ENCODE data around the gene PKNOX2. TPM values are rescaled to one million over a fixed set of nuclear protein-coding genes. Genes with fewer than 3 reads are reported as not detected.

PKNOX2 gene
- total and polyA plus RNA-seq, 2 of the 8 experiments (the other 6 are each of a cell fraction or from before 2014, with no cell fraction given) = 2.0 TPM

GRCh38 chr11:125447721-125448120, 283.2 kb downstream of the PKNOX2 start:
- Histone ChIP-seq H3K27ac (ENCODE audit: low read depth, low read length) (no peak overlapping the region), H3K27me3 (replicated peaks in 1 of 4; ENCODE audit: control insufficient read depth in 3 of 4, extremely low read depth in 1 of 4, insufficient read depth in 3 of 4, low read length in 3 of 4) (no peaks in the 10 kb centered on the region), H3K14ac (ENCODE audit: insufficient read length) (no peak overlapping the region), H2AK5ac (ENCODE audit: low read depth, low read length) (no peak overlapping the region), H3K4me1 (replicated peaks in 1 of 4; ENCODE audit: control insufficient read depth in 3 of 4, insufficient read depth in 4 of 4, low read length in 3 of 4) (peaks cover 20 to 35% (median 24%) of the 10 kb centered on the region in 4 experiments), H3K18ac (ENCODE audit: extremely low read depth, low read length) (no peak overlapping the region), H3K4me3 (ENCODE audit: extremely low read depth in 1 of 4, insufficient read depth in 2 of 4, low read depth in 3 of 4, low read length in 4 of 4) (no peak overlapping the region), H4K91ac (replicated peaks; ENCODE audit: insufficient read length, low read length) (no peak overlapping the region), H3K4me2 (ENCODE audit: insufficient read depth in 1 of 2, low read depth in 2 of 2, low read length in 2 of 2) (no peak overlapping the region), H4K20me1 (replicated peaks in 1 of 2; ENCODE audit: control insufficient read depth in 1 of 2, insufficient read depth in 2 of 2, low read length in 2 of 2) (no peaks in the 10 kb centered on the region), H2BK20ac (ENCODE audit: low read length) (no peak overlapping the region), H2BK5ac (ENCODE audit: low read depth, low read length) (no peak overlapping the region), H3K36me3 (ENCODE audit: control insufficient read depth in 2 of 4, insufficient read depth in 4 of 4, low read length in 3 of 4) (peaks cover 0 to 21% (median 0%) of the 10 kb centered on the region in 4 experiments; a peak in 4 of 8 replicates), H3K23ac (ENCODE audit: insufficient read length) (no peak overlapping the region), H3K56ac (replicated peaks; ENCODE audit: insufficient read length, low read depth, low read length) (no peak overlapping the region), H2AFZ (ENCODE audit: low read length) (no peak overlapping the region), H2BK12ac (ENCODE audit: low read depth, low read length) (no peak overlapping the region), H3K79me1 (ENCODE audit: low read depth, low read length) (no peaks in the 10 kb centered on the region), H3K9me3 (ENCODE audit: insufficient read depth in 2 of 2, low read depth in 1 of 2, low read length in 1 of 2) (no peaks in the 10 kb centered on the region), H4K8ac (ENCODE audit: extremely low read depth, insufficient read depth, low read length) (no peak overlapping the region), H2BK15ac (ENCODE audit: low read length) (no peak overlapping the region), H3K4ac (replicated peaks; ENCODE audit: insufficient read length, low read depth, low read length) (no peak overlapping the region), H3K9ac (replicated peaks in 1 of 4; ENCODE audit: extremely low read depth in 1 of 4, low read depth in 3 of 4, low read length in 3 of 4) (no peak overlapping the region), H3K23me2 (ENCODE audit: low read depth, low read length) (no peaks in the 10 kb centered on the region), H3K79me2 (ENCODE audit: control insufficient read depth in 1 of 2, insufficient read depth in 2 of 2, low read length in 2 of 2) (no peaks in the 10 kb centered on the region), H4K5ac (ENCODE audit: insufficient read length, low read depth, low read length) (no peak overlapping the region), H2BK120ac (replicated peaks; ENCODE audit: low read depth, low read length) (no peak overlapping the region)
- no peak for TF ChIP-seq JUN (IDR thresholded peaks at IDR 0.05; ENCODE audit: low read depth, low read length)
- no peak for TF ChIP-seq SUZ12 (IDR thresholded peaks at IDR 0.05; ENCODE audit: low read length)
- DNase-seq (ENCODE audit: low read depth in 1 of 2, low spot score in 2 of 2) (no peak), FAIRE-seq (no peak)
- 87% methylated on average over 6 of the region's 6 CpGs; no CpG with 5 or more reads in 1 of the 2 experiments for WGBS, 2 experiments (ENCODE audit: extremely low coverage in 1 of 2, insufficient coverage in 1 of 2, insufficient read length in 1 of 2, insufficient replicate concordance in 2 of 2, low coverage in 1 of 2, low lambda C conversion rate in 2 of 2, missing lambda C conversion rate in 1 of 2)
- ChIA-PET POLR2A (ENCODE audit: partially characterized antibody) (no interaction called here), CTCF (ENCODE audit: partially characterized antibody) (no interaction called here)

Measured in H1 (cell line).